ENCODE measurements around the gene IFNL2.

DNA sequence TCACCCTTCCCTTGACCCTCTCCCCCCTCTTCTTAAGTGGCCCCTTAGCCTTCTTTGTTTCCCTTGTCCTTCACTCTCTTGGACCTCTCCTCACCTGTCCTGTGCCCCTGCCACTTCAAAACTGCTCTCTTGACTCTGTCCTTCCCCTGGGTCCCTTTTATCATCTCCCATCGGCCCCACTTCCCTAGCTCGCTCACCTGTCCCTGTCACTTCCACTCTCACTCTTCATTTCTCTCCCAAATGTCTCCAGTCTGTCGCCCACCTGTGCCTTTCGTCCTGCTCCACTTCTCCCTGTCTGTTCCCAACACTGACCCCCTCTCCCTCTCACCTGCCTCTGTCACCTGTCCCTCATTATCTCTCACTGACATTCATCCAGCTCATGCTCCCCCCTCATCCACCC is 28.7 kb downstream of the IFNL2 start:
- TF ChIP-seq, protein P1, sequence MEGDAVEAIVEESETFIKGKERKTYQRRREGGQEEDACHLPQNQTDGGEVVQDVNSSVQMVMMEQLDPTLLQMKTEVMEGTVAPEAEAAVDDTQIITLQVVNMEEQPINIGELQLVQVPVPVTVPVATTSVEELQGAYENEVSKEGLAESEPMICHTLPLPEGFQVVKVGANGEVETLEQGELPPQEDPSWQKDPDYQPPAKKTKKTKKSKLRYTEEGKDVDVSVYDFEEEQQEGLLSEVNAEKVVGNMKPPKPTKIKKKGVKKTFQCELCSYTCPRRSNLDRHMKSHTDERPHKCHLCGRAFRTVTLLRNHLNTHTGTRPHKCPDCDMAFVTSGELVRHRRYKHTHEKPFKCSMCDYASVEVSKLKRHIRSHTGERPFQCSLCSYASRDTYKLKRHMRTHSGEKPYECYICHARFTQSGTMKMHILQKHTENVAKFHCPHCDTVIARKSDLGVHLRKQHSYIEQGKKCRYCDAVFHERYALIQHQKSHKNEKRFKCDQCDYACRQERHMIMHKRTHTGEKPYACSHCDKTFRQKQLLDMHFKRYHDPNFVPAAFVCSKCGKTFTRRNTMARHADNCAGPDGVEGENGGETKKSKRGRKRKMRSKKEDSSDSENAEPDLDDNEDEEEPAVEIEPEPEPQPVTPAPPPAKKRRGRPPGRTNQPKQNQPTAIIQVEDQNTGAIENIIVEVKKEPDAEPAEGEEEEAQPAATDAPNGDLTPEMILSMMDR (conservative IDR thresholded peaks at IDR 0.05 in 1 of 2, IDR thresholded peaks at IDR 0.05 in 1 of 2; ENCODE audit: low read depth in 1 of 2, low read length in 2 of 2), result no peak
- TF ChIP-seq EZH2 (IDR thresholded peaks at IDR 0.05; ENCODE audit: low read length, missing control alignments), result no peak
